IMR-90 (cell line): ENCODE data around the gene ANKRD26. TPM values are rescaled to one million over a fixed set of nuclear protein-coding genes. Genes with fewer than 3 reads are reported as not detected.

Experiments used
- ATAC-seq: fragments of 200-7000 bp; cut with Tn5 transposase; 2 replicates; pipeline ENCODE4 v1.9.1; 2020; ENCODE audit warnings: low read depth, mild to moderate bottlenecking, moderate library complexity
- BruUV-seq: library from RNA; stranded (reverse); fragments of 400-500 nt; replicated peaks from 2 replicates; lab custom pipeline; 2021; lab: Mats Ljungman, UMichigan
- CTCF ChIA-PET: fragments of 300-600 bp; formaldehyde crosslinking; extraction: SDS; loops from one replicate; lab custom pipeline; 2021; ENCODE audit warnings: antibody characterized with exemption; lab: Yijun Ruan, JAX
- POLR2A ChIA-PET: fragments of 300-600 bp; sonication (Branson Sonifier 250); formaldehyde crosslinking; loops from one replicate; lab custom pipeline; 2022; ENCODE audit warnings: antibody characterized with exemption; ENCODE audit not compliant: unreplicated experiment; lab: Charles Lee
- DNase-seq: peaks from one replicate; pipeline ENCODE4 v3.0.0; 2013
- H2AFZ ChIP-seq: replicated peaks from 2 replicates; pipeline ENCODE3; 2013; ENCODE audit warnings: low read length, mild to moderate bottlenecking; ENCODE audit not compliant: poor library complexity
- H2AK5ac ChIP-seq: 2 replicates; pipeline ENCODE4 v1.6.1; 2013; ENCODE audit warnings: low read depth, low read length, inconsistent platforms
- H2AK9ac ChIP-seq: replicated peaks from 2 replicates; pipeline ENCODE3; 2013; ENCODE audit warnings: mild to moderate bottlenecking, low read depth, low read length, moderate library complexity; ENCODE audit not compliant: poor library complexity
- H2BK120ac ChIP-seq: 2 replicates; pipeline ENCODE4 v1.6.1; 2013; ENCODE audit warnings: low read depth, low read length, inconsistent platforms
- H2BK15ac ChIP-seq: 3 replicates; pipeline ENCODE4 v1.6.1; 2013; ENCODE audit warnings: low read depth, low read length, inconsistent platforms
- H2BK20ac ChIP-seq: 2 replicates; pipeline ENCODE4 v1.6.1; 2013; ENCODE audit warnings: low read depth, mild to moderate bottlenecking, inconsistent platforms, low read length, moderate library complexity
- H2BK5ac ChIP-seq: 2 replicates; pipeline ENCODE4 v1.6.1; 2013; ENCODE audit warnings: mild to moderate bottlenecking, low read depth, low read length, inconsistent platforms; ENCODE audit not compliant: poor library complexity, severe bottlenecking
- H3K14ac ChIP-seq: replicated peaks from 2 replicates; pipeline ENCODE4 v1.6.1; 2013; ENCODE audit warnings: low read depth, low read length, inconsistent platforms
- H3K18ac ChIP-seq: 2 replicates; pipeline ENCODE4 v1.6.1; 2013; ENCODE audit warnings: low read depth, low read length, control low read depth
- H3K23ac ChIP-seq: 2 replicates; pipeline ENCODE4 v1.6.1; 2013; ENCODE audit warnings: low read depth, low read length, inconsistent platforms
- H3K27ac ChIP-seq: 2 replicates; pipeline ENCODE4 v1.5.1; 2013; ENCODE audit warnings: mild to moderate bottlenecking, control low read depth, low read length; ENCODE audit not compliant: insufficient read depth
- H3K27me3 ChIP-seq: 2 replicates; pipeline ENCODE4 v1.6.1; 2013; ENCODE audit warnings: low read length; ENCODE audit not compliant: control insufficient read depth, insufficient read depth
- H3K36me3 ChIP-seq: 2 replicates; pipeline ENCODE4 v1.6.1; 2013; ENCODE audit warnings: low read length, mixed read lengths; ENCODE audit not compliant: control insufficient read depth, insufficient read depth
- H3K4ac ChIP-seq: 2 replicates; pipeline ENCODE4 v1.6.1; 2013; ENCODE audit warnings: low read depth, low read length, inconsistent platforms
- H3K4me1 ChIP-seq: 2 replicates; pipeline ENCODE4 v1.6.1; 2013; ENCODE audit warnings: low read length, mixed read lengths; ENCODE audit not compliant: control insufficient read depth, insufficient read depth
- H3K4me2 ChIP-seq: 2 replicates; pipeline ENCODE4 v1.6.1; 2013; ENCODE audit warnings: low read depth, mild to moderate bottlenecking, control low read depth, low read length, moderate library complexity
- H3K4me3 ChIP-seq: 2 replicates; pipeline ENCODE4 v1.5.1; 2013; ENCODE audit warnings: low read depth, mild to moderate bottlenecking, control low read depth, low read length, moderate library complexity; ENCODE audit not compliant: insufficient read depth
- H3K56ac ChIP-seq: 2 replicates; pipeline ENCODE4 v1.6.1; 2013; ENCODE audit warnings: low read length, inconsistent platforms; ENCODE audit not compliant: insufficient read depth; ENCODE audit errors: extremely low read depth
- H3K79me1 ChIP-seq, 2 experiments: 2 replicates each; pipeline ENCODE4 v1.6.1; 2013; ENCODE audit warnings: low read length in 2 of 2, inconsistent platforms in 1 of 2, low read depth in 1 of 2
- H3K9ac ChIP-seq: 2 replicates; pipeline ENCODE4 v1.6.1; 2013; ENCODE audit warnings: low read depth, low read length, control low read depth
- H3K9me1 ChIP-seq: 2 replicates; pipeline ENCODE4 v1.6.1; 2013; ENCODE audit warnings: low read length, inconsistent platforms; ENCODE audit not compliant: insufficient read depth
- H3K9me3 ChIP-seq: 2 replicates; pipeline ENCODE4 v1.6.1; 2013; ENCODE audit warnings: low read length; ENCODE audit not compliant: control insufficient read depth, insufficient read depth
- H4K20me1 ChIP-seq: 2 replicates; pipeline ENCODE4 v1.6.1; 2013; ENCODE audit warnings: low read length, inconsistent platforms; ENCODE audit not compliant: insufficient read depth
- H4K5ac ChIP-seq: 2 replicates; pipeline ENCODE4 v1.6.1; 2013; ENCODE audit warnings: mild to moderate bottlenecking, low read depth, low read length, control low read depth
- H4K8ac ChIP-seq, 2 experiments: 2 replicates each; pipeline ENCODE4 v1.6.1; 2013; ENCODE audit warnings: low read depth in 2 of 2, low read length in 2 of 2, control low read depth in 1 of 2, inconsistent platforms in 1 of 2
- H4K91ac ChIP-seq: 2 replicates; pipeline ENCODE4 v1.6.1; 2013; ENCODE audit warnings: low read depth, low read length, inconsistent platforms; ENCODE audit not compliant: insufficient read depth
- POLR2A ChIP-seq: IDR thresholded peaks from 2 replicates; pipeline ENCODE4 v1.6.1; 2012; ENCODE audit warnings: mild to moderate bottlenecking, low read depth, low read length
- RCOR1 ChIP-seq: IDR thresholded peaks from 2 replicates; pipeline ENCODE4 v1.6.1; 2012; ENCODE audit warnings: mild to moderate bottlenecking, low read length, improper control_type of control experiment; ENCODE audit not compliant: insufficient replicate concordance
- RFX5 ChIP-seq: IDR thresholded peaks from 2 replicates; pipeline ENCODE4 v1.8.0; 2012; ENCODE audit warnings: low read depth, mild to moderate bottlenecking, low read length, moderate library complexity
- WGBS, 2 experiments: methylation state at CpG; one replicate each; pipeline versions ENCODE4 v1.1.5 to v1.1.7; 2013; ENCODE audit warnings: missing lambda C conversion rate in 2 of 2; ENCODE audit not compliant: insufficient read length in 1 of 2; ENCODE audit errors: extremely low coverage in 2 of 2; 5-methylcytosine and 5-hydroxymethylcytosine counted together
- dilution Hi-C: fragments of 300-500 bp; cut with HindIII; formaldehyde crosslinking; loops from one replicate; pipeline ENCODE4 v1.14.3; 2018; ENCODE audit warnings: low sequenced_read_pairs; ENCODE audit not compliant: unreplicated experiment
- in situ Hi-C: fragments of 300-500 bp; cut with MboI; formaldehyde crosslinking; loops from 3 replicates; pipeline ENCODE4 v1.14.3; 2019; ENCODE audit warnings: low sequenced_read_pairs, inconsistent platforms, mixed read lengths
- intact Hi-C: fragments of 100-400 bp; cut with micrococcal nuclease; formaldehyde crosslinking; loops from 2 replicates; pipeline ENCODE4 v1.10.0; 2022
- polyA plus RNA-seq, 3 experiments: library from polyadenylated mRNA; depleted of rRNA; stranded (reverse); fragments of >200 nt; gene quantifications; 2 replicates each; pipeline ENCODE4 v1.2.3, GENCODE V29; 2012; ENCODE audit warnings: low replicate concordance in 1 of 3
- total RNA-seq: library from RNA; depleted of rRNA; stranded (reverse); fragments of >200 nt; gene quantifications from 2 replicates; pipeline ENCODE4 v1.2.3, GENCODE V29; 2012

Gene ANKRD26
- total and polyA plus RNA-seq, 2 of the 4 experiments (the other 2 are of a cell fraction): 1.3 to 4.8 TPM

GRCh38 chr10:27134371-27134770 lies 34.1 kb upstream of the ANKRD26 start:
- no peak for TF ChIP-seq POLR2A
- no peak for TF ChIP-seq RCOR1
- TF ChIP-seq RFX5: no peak
- Histone ChIP-seq H3K36me3 (peaks cover 31% of the 10 kb centered on the region), H2AK5ac (no peak overlapping the region), H2BK120ac (no peak overlapping the region), H4K20me1 (no peaks in the 10 kb centered on the region), H3K9me3 (no peaks in the 10 kb centered on the region), H4K91ac (no peak overlapping the region), H2AK9ac (no peak overlapping the region), H3K14ac (no peak overlapping the region), H3K9me1 (0 out of 2 replicates have a peak, but pooled peaks cover 3% of the 10 kb centered on the region), H3K4me1 (no peaks in the 10 kb centered on the region), H4K5ac (no peak overlapping the region), H3K27me3 (no peaks in the 10 kb centered on the region), H4K8ac (no peak overlapping the region), H3K79me1 (peaks cover 16 to 17% of the 10 kb centered on the region in 2 experiments), H3K56ac (no peak overlapping the region), H2BK5ac (no peak overlapping the region), H3K27ac (no peak overlapping the region), H3K18ac (no peak overlapping the region), H3K4me3 (no peak overlapping the region), H3K23ac (no peak overlapping the region), H3K9ac (no peak overlapping the region), H3K4ac (no peak overlapping the region), H2BK20ac (no peak overlapping the region), H3K4me2 (no peak overlapping the region), H2AFZ (no peak overlapping the region), H2BK15ac (no peak overlapping the region)
- ChIA-PET CTCF (no interaction called here), POLR2A (no interaction called here)
- intact Hi-C loops (no loop called here), dilution Hi-C loops (no loop called here), in situ Hi-C loops (no loop called here)
- BruUV-seq: no TSS peak
- no CpG with 5 or more reads among the region's 3 CpGs for WGBS, 2 experiments
- DNase-seq: no peak
- no peak for ATAC-seq
